C4-2B (cell line): Measurements from ENCODE around the gene SPECC1.

ENCODE experiments used
- CTCF ChIP-seq: fragments of 450-650 bp; conservative IDR thresholded peaks from 2 replicates; pipeline ENCODE4 v1.5.1; 2017; ENCODE audit warnings: mild to moderate bottlenecking
- ZFX ChIP-seq: fragments of 450-650 bp; IDR thresholded peaks from 2 replicates; pipeline ENCODE4 v1.6.1; 2017

GRCh38 chr17:20009302-20010098, at the start of gene SPECC1:
- TF ChIP-seq CTCF (peak; percentile 99), ZFX (no peak)
